Endothelial cell of umbilical vein (primary cell): Measurements from ENCODE around the gene APPL2. TPM values are rescaled to one million over a fixed set of nuclear protein-coding genes. Genes with fewer than 3 reads are reported as not detected.

ENCODE experiments used
- BruUV-seq: library from RNA; stranded (reverse); fragments of 400-500 nt; replicated peaks from 2 replicates; lab custom pipeline; 2021; lab: Mats Ljungman, UMichigan
- CTCF ChIA-PET: fragments of 300-600, 350-600 bp; sonication (Branson Sonifier 250); formaldehyde crosslinking; loops from one replicate; lab custom pipeline; 2021; ENCODE audit warnings: antibody characterized with exemption, inconsistent platforms; lab: Charles Lee
- POLR2A ChIA-PET: fragments of 300-600, 350-600 bp; sonication (Branson Sonifier 250); formaldehyde crosslinking; loops from one replicate; lab custom pipeline; 2021; ENCODE audit warnings: antibody characterized with exemption, inconsistent platforms; lab: Charles Lee
- DNase-seq: peaks from one replicate; pipeline ENCODE4 v3.0.0-alpha.2; 2011; ENCODE audit warnings: low read depth, low spot score
- FAIRE-seq: peaks from 2 replicates; lab custom pipeline; 2011; peaks lifted over from hg19 to GRCh38; lab: Jason Lieb, UNC
- H2AFZ ChIP-seq: 2 replicates; pipeline ENCODE4 v1.6.0; 2012; ENCODE audit warnings: low read depth, low read length, control low read depth, inconsistent platforms
- H3K27ac ChIP-seq: 2 replicates; pipeline ENCODE4 v1.5.1; 2011; ENCODE audit warnings: low read depth, mild to moderate bottlenecking, control low read depth, low read length, moderate library complexity; ENCODE audit not compliant: insufficient read depth
- H3K27me3 ChIP-seq, 2 experiments: 2 replicates each; pipeline versions ENCODE4 v1.6.0 to v1.6.1; 2011; ENCODE audit warnings: low read length in 2 of 2, mixed read lengths in 1 of 2; ENCODE audit not compliant: control insufficient read depth in 2 of 2, insufficient read depth in 2 of 2
- H3K36me3 ChIP-seq, 2 experiments: 2 replicates in 1 of 2; 3 replicates in 1 of 2; pipeline ENCODE4 v1.5.1; 2011; ENCODE audit warnings: low read length in 2 of 2, mild to moderate bottlenecking in 1 of 2, moderate library complexity in 1 of 2; ENCODE audit not compliant: control insufficient read depth in 2 of 2, insufficient read depth in 2 of 2; ENCODE audit errors: extremely low read depth in 1 of 2
- H3K4me1 ChIP-seq: 3 replicates; pipeline ENCODE4 v1.5.1; 2011; ENCODE audit warnings: mild to moderate bottlenecking, low read length; ENCODE audit not compliant: control insufficient read depth, insufficient read depth; ENCODE audit errors: extremely low read depth
- H3K4me2 ChIP-seq: 2 replicates; pipeline ENCODE4 v1.6.1; 2011; ENCODE audit warnings: low read length, control low read depth, mixed read lengths; ENCODE audit not compliant: insufficient read depth
- H3K4me3 ChIP-seq, 3 experiments: fragments of 200-600 bp in 1 of 3; sonication (generic), shearing (Covaris generic) in 1 of 3; replicated peaks in 1 of 3; 2 replicates each; pipeline ENCODE4 v1.5.1; 2011 to 2016; ENCODE audit warnings: control low read depth in 3 of 3, low read length in 3 of 3, mild to moderate bottlenecking in 2 of 3, inconsistent platforms in 1 of 3, low read depth in 1 of 3, moderate library complexity in 1 of 3; ENCODE audit not compliant: insufficient read depth in 1 of 3
- H3K79me2 ChIP-seq: 2 replicates; pipeline ENCODE4 v1.6.0; 2012; ENCODE audit warnings: low read length, inconsistent platforms; ENCODE audit not compliant: control insufficient read depth, insufficient read depth
- H3K9ac ChIP-seq: replicated peaks from 2 replicates; pipeline ENCODE3; 2011; ENCODE audit warnings: low read length, control low read depth; ENCODE audit not compliant: insufficient read depth; ENCODE audit errors: extremely low read depth
- H3K9me1 ChIP-seq: replicated peaks from 3 replicates; pipeline ENCODE4 v1.6.0; 2011; ENCODE audit warnings: mild to moderate bottlenecking, low read length; ENCODE audit not compliant: control insufficient read depth, insufficient read depth; ENCODE audit errors: extremely low read depth
- H3K9me3 ChIP-seq: replicated peaks from 2 replicates; pipeline ENCODE4 v1.5.1; 2012; ENCODE audit warnings: low read length, inconsistent platforms; ENCODE audit not compliant: control insufficient read depth, insufficient read depth
- H4K20me1 ChIP-seq: replicated peaks from 2 replicates; pipeline ENCODE3; 2011; ENCODE audit warnings: mild to moderate bottlenecking, low read length; ENCODE audit not compliant: control insufficient read depth, insufficient read depth; ENCODE audit errors: extremely low read depth
- EZH2 ChIP-seq: IDR thresholded peaks from 2 replicates; pipeline ENCODE4 v1.6.1; 2012; ENCODE audit warnings: borderline replicate concordance, low read depth, mild to moderate bottlenecking, moderate library complexity, low read length, inconsistent platforms; ENCODE audit not compliant: severe bottlenecking
- FOS ChIP-seq: IDR thresholded peaks from 2 replicates; pipeline ENCODE4 v1.6.1; 2011; ENCODE audit warnings: mild to moderate bottlenecking, low read length, moderate library complexity, borderline replicate concordance; ENCODE audit not compliant: insufficient read depth
- GATA2 ChIP-seq: IDR thresholded peaks from 2 replicates; pipeline ENCODE4 v1.7.0; 2011; ENCODE audit warnings: low read depth, mild to moderate bottlenecking, moderate library complexity, mixed read lengths, low read length; ENCODE audit not compliant: insufficient read length, insufficient read depth
- JUN ChIP-seq: IDR thresholded peaks from 2 replicates; pipeline ENCODE4 v1.6.1; 2011; ENCODE audit warnings: borderline replicate concordance, low read depth; ENCODE audit not compliant: insufficient read length, insufficient read depth
- MYC ChIP-seq: IDR thresholded peaks from one replicate; pipeline ENCODE4 v1.6.1; 2011; ENCODE audit warnings: mild to moderate bottlenecking, low read depth, low read length
- POLR2A ChIP-seq: IDR thresholded peaks from 2 replicates; pipeline ENCODE4 v1.6.1; 2012; ENCODE audit warnings: low read depth, mild to moderate bottlenecking, control low read depth, low read length
- POLR2AphosphoS5 ChIP-seq: IDR thresholded peaks from 2 replicates; pipeline ENCODE4 v1.6.1; 2012; ENCODE audit warnings: low read depth, mild to moderate bottlenecking, control low read depth, low read length, moderate library complexity; ENCODE audit not compliant: insufficient read depth
- dilution Hi-C: fragments of 300-500 bp; cut with MboI; formaldehyde crosslinking; loops from one replicate; pipeline ENCODE4 v1.15.0; 2019; ENCODE audit warnings: low sequenced_read_pairs; ENCODE audit not compliant: extremely low pct_ligation_motif_present
- intact Hi-C: fragments of 100-400 bp; cut with micrococcal nuclease; formaldehyde crosslinking; loops from one replicate; pipeline ENCODE4 v1.10.0; 2022
- polyA plus RNA-seq, 4 experiments: library from polyadenylated mRNA; depleted of rRNA in 3 of 4; stranded (reverse) in 3 of 4; unstranded in 1 of 4; fragments of >200 nt; gene quantifications; 2 replicates each; pipeline versions ENCODE4 v1.2.1 to v1.2.3, GENCODE V29; 2011 to 2012; ENCODE audit warnings: missing spikeins in 1 of 4
- total RNA-seq: library from RNA; stranded (reverse); gene quantifications from 2 replicates; pipeline ENCODE4 v1.2.3, GENCODE V29; 2021
- TF ChIP-seq, protein P1 (sequence below): IDR thresholded peaks from 2 replicates; pipeline ENCODE4 v1.6.1; 2011; ENCODE audit not compliant: insufficient read depth, insufficient read length
- TF ChIP-seq, protein P2 (sequence below), 2 donors: IDR thresholded peaks; 1 replicate in 1 of 2; 2 replicates in 1 of 2; pipeline ENCODE4 v1.5.1; 2011; ENCODE audit warnings: low read length in 2 of 2, mild to moderate bottlenecking in 2 of 2, moderate library complexity in 2 of 2, control low read depth in 1 of 2, inconsistent platforms in 1 of 2, low read depth in 1 of 2; ENCODE audit not compliant: insufficient read depth in 1 of 2; ENCODE audit errors: extremely low read depth in 1 of 2

Gene APPL2
- total and polyA plus RNA-seq, 2 donors (not counting 3 experiments of a cell fraction or from before 2014, with no cell fraction given): 8.1 to 21.4 TPM

DNA sequence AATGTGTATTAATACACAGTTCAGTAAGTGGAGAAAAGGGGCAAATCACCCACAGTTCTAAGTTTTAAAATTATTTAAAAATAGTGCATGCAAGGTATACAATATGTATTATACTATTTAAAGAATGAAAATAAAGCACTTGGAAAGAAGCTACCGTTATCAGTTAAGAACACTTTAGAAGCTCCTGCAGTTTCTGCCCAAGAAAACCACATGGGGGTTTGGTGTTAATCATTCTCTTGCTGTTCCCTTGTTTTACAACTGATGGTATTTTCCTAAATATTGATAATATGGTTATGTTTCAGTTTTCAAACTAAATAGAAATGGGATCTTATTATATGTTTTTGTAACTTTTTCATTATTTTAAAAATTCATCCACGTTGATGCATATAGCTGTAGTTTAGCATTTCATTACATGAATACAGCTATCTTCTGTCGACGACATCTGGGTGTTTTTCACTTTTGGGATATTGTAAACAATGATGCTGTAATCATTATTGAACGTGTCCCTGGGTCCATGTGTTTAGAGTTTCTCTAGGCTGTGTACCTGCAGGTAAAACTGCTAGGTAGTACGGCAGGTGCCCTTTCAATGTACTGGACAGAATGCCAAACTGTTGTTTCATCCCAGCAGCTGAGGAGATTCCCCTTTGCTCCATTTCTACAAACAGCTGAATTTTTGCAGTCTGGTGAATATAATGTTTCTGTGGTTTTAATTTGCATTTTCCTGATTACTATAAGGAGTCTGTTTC is 64.1 kb downstream of the APPL2 start:
- DNase-seq (no peak), FAIRE-seq (no peak)
- Histone ChIP-seq H3K27ac (no peak overlapping the region), H4K20me1 (peaks cover 4% of the 10 kb centered on the region), H3K4me1 (no peaks in the 10 kb centered on the region), H3K27me3 (no peaks in the 10 kb centered on the region), H3K4me3 (no peak overlapping the region), H3K9me1 (no peaks in the 10 kb centered on the region), H3K79me2 (no peaks in the 10 kb centered on the region), H3K9me3 (no peaks in the 10 kb centered on the region), H3K36me3 (peaks cover 11 to 33% of the 10 kb centered on the region in 2 experiments), H3K4me2 (no peak overlapping the region), H2AFZ (no peak overlapping the region), H3K9ac (no peak overlapping the region)
- ChIA-PET POLR2A (interaction anchor here (0.6 kb wide), 1 partner anchor 1280 kb away, joined by 3 read pairs; no protein-coding TSS in a partner anchor), CTCF (interaction anchor here (5.4 kb wide), 1 partner anchor 212 kb away, joined by 22 read pairs; no protein-coding TSS in a partner anchor)
- BruUV-seq: no TSS peak
- dilution Hi-C loops (no loop called here), intact Hi-C loops (no loop called here)
- TF ChIP-seq GATA2 (no peak), POLR2AphosphoS5 (no peak), MYC (no peak), EZH2 (no peak), JUN (no peak), POLR2A (no peak), FOS (no peak)
- TF ChIP-seq, protein P1, sequence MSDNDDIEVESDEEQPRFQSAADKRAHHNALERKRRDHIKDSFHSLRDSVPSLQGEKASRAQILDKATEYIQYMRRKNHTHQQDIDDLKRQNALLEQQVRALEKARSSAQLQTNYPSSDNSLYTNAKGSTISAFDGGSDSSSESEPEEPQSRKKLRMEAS: no peak
- TF ChIP-seq, protein P2, sequence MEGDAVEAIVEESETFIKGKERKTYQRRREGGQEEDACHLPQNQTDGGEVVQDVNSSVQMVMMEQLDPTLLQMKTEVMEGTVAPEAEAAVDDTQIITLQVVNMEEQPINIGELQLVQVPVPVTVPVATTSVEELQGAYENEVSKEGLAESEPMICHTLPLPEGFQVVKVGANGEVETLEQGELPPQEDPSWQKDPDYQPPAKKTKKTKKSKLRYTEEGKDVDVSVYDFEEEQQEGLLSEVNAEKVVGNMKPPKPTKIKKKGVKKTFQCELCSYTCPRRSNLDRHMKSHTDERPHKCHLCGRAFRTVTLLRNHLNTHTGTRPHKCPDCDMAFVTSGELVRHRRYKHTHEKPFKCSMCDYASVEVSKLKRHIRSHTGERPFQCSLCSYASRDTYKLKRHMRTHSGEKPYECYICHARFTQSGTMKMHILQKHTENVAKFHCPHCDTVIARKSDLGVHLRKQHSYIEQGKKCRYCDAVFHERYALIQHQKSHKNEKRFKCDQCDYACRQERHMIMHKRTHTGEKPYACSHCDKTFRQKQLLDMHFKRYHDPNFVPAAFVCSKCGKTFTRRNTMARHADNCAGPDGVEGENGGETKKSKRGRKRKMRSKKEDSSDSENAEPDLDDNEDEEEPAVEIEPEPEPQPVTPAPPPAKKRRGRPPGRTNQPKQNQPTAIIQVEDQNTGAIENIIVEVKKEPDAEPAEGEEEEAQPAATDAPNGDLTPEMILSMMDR (IDR thresholded peaks at IDR 0.05; ENCODE audit: extremely low read depth in 1 of 2, insufficient read depth in 1 of 2, low read depth in 1 of 2, low read length in 2 of 2): no peak
